Spleen (tissue), 7 donors: ENCODE measurements around the gene PRKCA.

Experiments used
- POLR2A ChIP-seq, 3 donors: fragments of 450-650 bp; IDR thresholded peaks; one replicate each; pipeline ENCODE4 v1.5.1; 2017; ENCODE audit warnings: antibody characterized with exemption in 3 of 3, mild to moderate bottlenecking in 1 of 3
- TF ChIP-seq, protein P1 (sequence below), 11 experiments: fragments of 200-600 bp in 7 of 11; fragments of 450-650 bp in 4 of 11; sonication (generic) in 4 of 11; IDR thresholded peaks in 8 of 11; conservative IDR thresholded peaks in 3 of 11; 1 replicate in 7 of 11; 2 replicates in 4 of 11; pipeline versions ENCODE4 v1.4.0 to v1.8.0; 2016 to 2021; ENCODE audit warnings: antibody characterized with exemption in 11 of 11, inconsistent platforms in 4 of 11, mild to moderate bottlenecking in 1 of 11
- donor health status: DM: no; HTN: no; CAD: no; lungs with moderate emphysema.
- donor health status: DM: no; HTN: no; CAD: no.
- donor health status: DM: no; HTN: no; CAD: no.

DNA sequence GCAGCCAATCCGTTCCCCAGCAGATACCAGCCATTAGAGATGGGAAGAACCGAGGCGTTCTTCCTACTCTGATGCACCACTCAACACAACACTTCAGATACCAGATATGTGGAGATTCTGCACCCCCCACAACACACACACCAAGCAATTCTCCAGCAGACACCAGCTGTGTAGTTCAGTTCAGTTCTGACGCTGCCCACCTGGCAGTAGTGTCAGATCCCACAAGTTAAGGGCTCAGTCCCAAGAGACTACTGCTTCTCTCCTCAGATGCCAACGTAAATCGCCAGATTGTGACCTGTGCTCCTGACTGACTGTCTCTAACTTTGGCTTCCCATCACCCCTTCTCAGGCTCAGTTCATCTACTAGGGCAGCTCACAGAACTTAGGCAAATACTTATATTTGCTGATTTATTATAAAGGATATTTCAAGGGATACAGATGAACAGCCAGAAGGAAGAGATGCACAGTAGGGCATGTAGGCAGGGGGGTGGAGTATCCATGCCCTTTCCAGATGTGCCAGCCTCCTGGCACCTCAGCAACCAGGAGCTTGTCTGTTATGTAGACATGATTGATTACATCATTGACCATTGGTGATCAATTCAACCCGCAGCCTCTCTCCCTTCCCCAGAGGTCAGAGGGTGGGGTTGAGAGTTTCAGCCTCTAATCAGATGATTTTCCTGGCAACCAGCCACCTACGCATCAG lies 110.6 kb downstream of the PRKCA start:
- TF ChIP-seq, protein P1, sequence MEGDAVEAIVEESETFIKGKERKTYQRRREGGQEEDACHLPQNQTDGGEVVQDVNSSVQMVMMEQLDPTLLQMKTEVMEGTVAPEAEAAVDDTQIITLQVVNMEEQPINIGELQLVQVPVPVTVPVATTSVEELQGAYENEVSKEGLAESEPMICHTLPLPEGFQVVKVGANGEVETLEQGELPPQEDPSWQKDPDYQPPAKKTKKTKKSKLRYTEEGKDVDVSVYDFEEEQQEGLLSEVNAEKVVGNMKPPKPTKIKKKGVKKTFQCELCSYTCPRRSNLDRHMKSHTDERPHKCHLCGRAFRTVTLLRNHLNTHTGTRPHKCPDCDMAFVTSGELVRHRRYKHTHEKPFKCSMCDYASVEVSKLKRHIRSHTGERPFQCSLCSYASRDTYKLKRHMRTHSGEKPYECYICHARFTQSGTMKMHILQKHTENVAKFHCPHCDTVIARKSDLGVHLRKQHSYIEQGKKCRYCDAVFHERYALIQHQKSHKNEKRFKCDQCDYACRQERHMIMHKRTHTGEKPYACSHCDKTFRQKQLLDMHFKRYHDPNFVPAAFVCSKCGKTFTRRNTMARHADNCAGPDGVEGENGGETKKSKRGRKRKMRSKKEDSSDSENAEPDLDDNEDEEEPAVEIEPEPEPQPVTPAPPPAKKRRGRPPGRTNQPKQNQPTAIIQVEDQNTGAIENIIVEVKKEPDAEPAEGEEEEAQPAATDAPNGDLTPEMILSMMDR (IDR thresholded peaks at IDR 0.05 in 8 of 11, conservative IDR thresholded peaks at IDR 0.05 in 3 of 11) = no peak
- TF ChIP-seq POLR2A (IDR thresholded peaks at IDR 0.05) = no peak
